Endothelial cell of umbilical vein (primary cell): Measurements from ENCODE around the gene MDM1. TPM values are rescaled to one million over a fixed set of nuclear protein-coding genes. Genes with fewer than 3 reads are reported as not detected.

ENCODE experiments used
- BruUV-seq: library from RNA; stranded (reverse); fragments of 400-500 nt; replicated peaks from 2 replicates; lab custom pipeline; 2021; lab: Mats Ljungman, UMichigan
- CTCF ChIA-PET: fragments of 300-600, 350-600 bp; sonication (Branson Sonifier 250); formaldehyde crosslinking; loops from one replicate; lab custom pipeline; 2021; ENCODE audit warnings: antibody characterized with exemption, inconsistent platforms; lab: Charles Lee
- POLR2A ChIA-PET: fragments of 300-600, 350-600 bp; sonication (Branson Sonifier 250); formaldehyde crosslinking; loops from one replicate; lab custom pipeline; 2021; ENCODE audit warnings: antibody characterized with exemption, inconsistent platforms; lab: Charles Lee
- DNase-seq: peaks from one replicate; pipeline ENCODE4 v3.0.0-alpha.2; 2011; ENCODE audit warnings: low read depth, low spot score
- FAIRE-seq: peaks from 2 replicates; lab custom pipeline; 2011; peaks lifted over from hg19 to GRCh38; lab: Jason Lieb, UNC
- H2AFZ ChIP-seq: 2 replicates; pipeline ENCODE4 v1.6.0; 2012; ENCODE audit warnings: low read depth, low read length, control low read depth, inconsistent platforms
- H3K27ac ChIP-seq: 2 replicates; pipeline ENCODE4 v1.5.1; 2011; ENCODE audit warnings: low read depth, mild to moderate bottlenecking, control low read depth, low read length, moderate library complexity; ENCODE audit not compliant: insufficient read depth
- H3K27me3 ChIP-seq, 2 experiments: 2 replicates each; pipeline versions ENCODE4 v1.6.0 to v1.6.1; 2011; ENCODE audit warnings: low read length in 2 of 2, mixed read lengths in 1 of 2; ENCODE audit not compliant: control insufficient read depth in 2 of 2, insufficient read depth in 2 of 2
- H3K36me3 ChIP-seq, 2 experiments: 2 replicates in 1 of 2; 3 replicates in 1 of 2; pipeline ENCODE4 v1.5.1; 2011; ENCODE audit warnings: low read length in 2 of 2, mild to moderate bottlenecking in 1 of 2, moderate library complexity in 1 of 2; ENCODE audit not compliant: control insufficient read depth in 2 of 2, insufficient read depth in 2 of 2; ENCODE audit errors: extremely low read depth in 1 of 2
- H3K4me1 ChIP-seq: 3 replicates; pipeline ENCODE4 v1.5.1; 2011; ENCODE audit warnings: mild to moderate bottlenecking, low read length; ENCODE audit not compliant: control insufficient read depth, insufficient read depth; ENCODE audit errors: extremely low read depth
- H3K4me2 ChIP-seq: 2 replicates; pipeline ENCODE4 v1.6.1; 2011; ENCODE audit warnings: low read length, control low read depth, mixed read lengths; ENCODE audit not compliant: insufficient read depth
- H3K4me3 ChIP-seq, 3 experiments: fragments of 200-600 bp in 1 of 3; sonication (generic), shearing (Covaris generic) in 1 of 3; replicated peaks in 1 of 3; 2 replicates each; pipeline ENCODE4 v1.5.1; 2011 to 2016; ENCODE audit warnings: control low read depth in 3 of 3, low read length in 3 of 3, mild to moderate bottlenecking in 2 of 3, inconsistent platforms in 1 of 3, low read depth in 1 of 3, moderate library complexity in 1 of 3; ENCODE audit not compliant: insufficient read depth in 1 of 3
- H3K79me2 ChIP-seq: 2 replicates; pipeline ENCODE4 v1.6.0; 2012; ENCODE audit warnings: low read length, inconsistent platforms; ENCODE audit not compliant: control insufficient read depth, insufficient read depth
- H3K9ac ChIP-seq: replicated peaks from 2 replicates; pipeline ENCODE3; 2011; ENCODE audit warnings: low read length, control low read depth; ENCODE audit not compliant: insufficient read depth; ENCODE audit errors: extremely low read depth
- H3K9me1 ChIP-seq: replicated peaks from 3 replicates; pipeline ENCODE4 v1.6.0; 2011; ENCODE audit warnings: mild to moderate bottlenecking, low read length; ENCODE audit not compliant: control insufficient read depth, insufficient read depth; ENCODE audit errors: extremely low read depth
- H3K9me3 ChIP-seq: replicated peaks from 2 replicates; pipeline ENCODE4 v1.5.1; 2012; ENCODE audit warnings: low read length, inconsistent platforms; ENCODE audit not compliant: control insufficient read depth, insufficient read depth
- H4K20me1 ChIP-seq: replicated peaks from 2 replicates; pipeline ENCODE3; 2011; ENCODE audit warnings: mild to moderate bottlenecking, low read length; ENCODE audit not compliant: control insufficient read depth, insufficient read depth; ENCODE audit errors: extremely low read depth
- FOS ChIP-seq: IDR thresholded peaks from 2 replicates; pipeline ENCODE4 v1.6.1; 2011; ENCODE audit warnings: mild to moderate bottlenecking, low read length, moderate library complexity, borderline replicate concordance; ENCODE audit not compliant: insufficient read depth
- GATA2 ChIP-seq: IDR thresholded peaks from 2 replicates; pipeline ENCODE4 v1.7.0; 2011; ENCODE audit warnings: low read depth, mild to moderate bottlenecking, moderate library complexity, mixed read lengths, low read length; ENCODE audit not compliant: insufficient read length, insufficient read depth
- JUN ChIP-seq: IDR thresholded peaks from 2 replicates; pipeline ENCODE4 v1.6.1; 2011; ENCODE audit warnings: borderline replicate concordance, low read depth; ENCODE audit not compliant: insufficient read length, insufficient read depth
- POLR2A ChIP-seq: IDR thresholded peaks from 2 replicates; pipeline ENCODE4 v1.6.1; 2012; ENCODE audit warnings: low read depth, mild to moderate bottlenecking, control low read depth, low read length
- POLR2AphosphoS5 ChIP-seq: IDR thresholded peaks from 2 replicates; pipeline ENCODE4 v1.6.1; 2012; ENCODE audit warnings: low read depth, mild to moderate bottlenecking, control low read depth, low read length, moderate library complexity; ENCODE audit not compliant: insufficient read depth
- dilution Hi-C: fragments of 300-500 bp; cut with MboI; formaldehyde crosslinking; loops from one replicate; pipeline ENCODE4 v1.15.0; 2019; ENCODE audit warnings: low sequenced_read_pairs; ENCODE audit not compliant: extremely low pct_ligation_motif_present
- intact Hi-C: fragments of 100-400 bp; cut with micrococcal nuclease; formaldehyde crosslinking; loops from one replicate; pipeline ENCODE4 v1.10.0; 2022
- polyA plus RNA-seq, 4 experiments: library from polyadenylated mRNA; depleted of rRNA in 3 of 4; stranded (reverse) in 3 of 4; unstranded in 1 of 4; fragments of >200 nt; gene quantifications; 2 replicates each; pipeline versions ENCODE4 v1.2.1 to v1.2.3, GENCODE V29; 2011 to 2012; ENCODE audit warnings: missing spikeins in 1 of 4
- total RNA-seq: library from RNA; stranded (reverse); gene quantifications from 2 replicates; pipeline ENCODE4 v1.2.3, GENCODE V29; 2021
- TF ChIP-seq, protein P1 (sequence below), 2 donors: IDR thresholded peaks; 1 replicate in 1 of 2; 2 replicates in 1 of 2; pipeline ENCODE4 v1.5.1; 2011; ENCODE audit warnings: low read length in 2 of 2, mild to moderate bottlenecking in 2 of 2, moderate library complexity in 2 of 2, control low read depth in 1 of 2, inconsistent platforms in 1 of 2, low read depth in 1 of 2; ENCODE audit not compliant: insufficient read depth in 1 of 2; ENCODE audit errors: extremely low read depth in 1 of 2
- TF ChIP-seq, protein P2 (sequence below): IDR thresholded peaks from 2 replicates; pipeline ENCODE4 v1.6.1; 2011; ENCODE audit not compliant: insufficient read depth, insufficient read length

Gene MDM1
- total and polyA plus RNA-seq, 2 donors (not counting 3 experiments of a cell fraction or from before 2014, with no cell fraction given): 4.3 to 12.5 TPM

GRCh38 chr12:68358532-68359485, 26.6 kb upstream of the MDM1 start:
- no peaks in the 10 kb centered on the region for H4K20me1 ChIP-seq
- no TSS peak for BruUV-seq
- POLR2A ChIA-PET: interaction anchor here (0.6 kb wide), 1 partner anchor 14 kb away, joined by 8 read pairs; no protein-coding TSS in a partner anchor
- H3K79me2 ChIP-seq: no peaks in the 10 kb centered on the region
- no peak overlapping the region for H3K4me3 ChIP-seq
- no peak overlapping the region for H3K27ac ChIP-seq
- H3K27me3 ChIP-seq: no peaks in the 10 kb centered on the region
- peak; percentile 12 for FAIRE-seq
- no peak for TF ChIP-seq FOS
- TF ChIP-seq, protein P1, sequence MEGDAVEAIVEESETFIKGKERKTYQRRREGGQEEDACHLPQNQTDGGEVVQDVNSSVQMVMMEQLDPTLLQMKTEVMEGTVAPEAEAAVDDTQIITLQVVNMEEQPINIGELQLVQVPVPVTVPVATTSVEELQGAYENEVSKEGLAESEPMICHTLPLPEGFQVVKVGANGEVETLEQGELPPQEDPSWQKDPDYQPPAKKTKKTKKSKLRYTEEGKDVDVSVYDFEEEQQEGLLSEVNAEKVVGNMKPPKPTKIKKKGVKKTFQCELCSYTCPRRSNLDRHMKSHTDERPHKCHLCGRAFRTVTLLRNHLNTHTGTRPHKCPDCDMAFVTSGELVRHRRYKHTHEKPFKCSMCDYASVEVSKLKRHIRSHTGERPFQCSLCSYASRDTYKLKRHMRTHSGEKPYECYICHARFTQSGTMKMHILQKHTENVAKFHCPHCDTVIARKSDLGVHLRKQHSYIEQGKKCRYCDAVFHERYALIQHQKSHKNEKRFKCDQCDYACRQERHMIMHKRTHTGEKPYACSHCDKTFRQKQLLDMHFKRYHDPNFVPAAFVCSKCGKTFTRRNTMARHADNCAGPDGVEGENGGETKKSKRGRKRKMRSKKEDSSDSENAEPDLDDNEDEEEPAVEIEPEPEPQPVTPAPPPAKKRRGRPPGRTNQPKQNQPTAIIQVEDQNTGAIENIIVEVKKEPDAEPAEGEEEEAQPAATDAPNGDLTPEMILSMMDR (IDR thresholded peaks at IDR 0.05; ENCODE audit: extremely low read depth in 1 of 2, insufficient read depth in 1 of 2, low read depth in 1 of 2, low read length in 2 of 2): peak; percentile 45 to 58
- TF ChIP-seq GATA2: no peak
- TF ChIP-seq POLR2A: no peak
- TF ChIP-seq, protein P2, sequence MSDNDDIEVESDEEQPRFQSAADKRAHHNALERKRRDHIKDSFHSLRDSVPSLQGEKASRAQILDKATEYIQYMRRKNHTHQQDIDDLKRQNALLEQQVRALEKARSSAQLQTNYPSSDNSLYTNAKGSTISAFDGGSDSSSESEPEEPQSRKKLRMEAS: no peak
- TF ChIP-seq POLR2AphosphoS5: no peak
- no peak for TF ChIP-seq JUN
- peak; percentile 83 for DNase-seq
- H3K36me3 ChIP-seq: no peaks in the 10 kb centered on the region
- H3K4me1 ChIP-seq: no peaks in the 10 kb centered on the region
- intact Hi-C loops: loop anchor here (1.0 to 5.0 kb wide), 4 partner anchors 298 to 448 kb away; partner anchors contain the start of genes MDM2, NUP107 and SLC35E3
- CTCF ChIA-PET: interaction anchor here (0.5 to 2.7 kb wide), 25 partner anchors 9 to 525 kb away, joined by 3 to 21 read pairs (median 3); partner anchors contain the start of gene RAP1B
- H2AFZ ChIP-seq: peak overlapping the region; percentile 85
- H3K9ac ChIP-seq: no peak overlapping the region
- no peaks in the 10 kb centered on the region for H3K9me3 ChIP-seq
- dilution Hi-C loops: no loop called here
- H3K4me2 ChIP-seq: no peak overlapping the region
- no peaks in the 10 kb centered on the region for H3K9me1 ChIP-seq
